Coronary artery (tissue), 2 donors: Measurements from ENCODE around the gene BCL2.

Experiments
- DNase-seq: peaks from one replicate; pipeline ENCODE4 v3.0.0-alpha.2; 2017; ENCODE audit warnings: low spot score
- H3K27ac ChIP-seq, 2 donors: fragments of 200-600 bp; sonication (generic); one replicate each; pipeline ENCODE4 v1.5.1; 2016 to 2019
- H3K4me3 ChIP-seq: fragments of 200-600 bp; sonication (generic); 2 replicates; pipeline ENCODE4 v1.5.1; 2016; ENCODE audit warnings: mild to moderate bottlenecking, moderate library complexity
- TF ChIP-seq, protein P1 (sequence below): fragments of 200-600 bp; sonication (generic); IDR thresholded peaks from one replicate; pipeline ENCODE4 v1.5.1; 2019; ENCODE audit warnings: antibody characterized with exemption

Gene BCL2

DNA sequence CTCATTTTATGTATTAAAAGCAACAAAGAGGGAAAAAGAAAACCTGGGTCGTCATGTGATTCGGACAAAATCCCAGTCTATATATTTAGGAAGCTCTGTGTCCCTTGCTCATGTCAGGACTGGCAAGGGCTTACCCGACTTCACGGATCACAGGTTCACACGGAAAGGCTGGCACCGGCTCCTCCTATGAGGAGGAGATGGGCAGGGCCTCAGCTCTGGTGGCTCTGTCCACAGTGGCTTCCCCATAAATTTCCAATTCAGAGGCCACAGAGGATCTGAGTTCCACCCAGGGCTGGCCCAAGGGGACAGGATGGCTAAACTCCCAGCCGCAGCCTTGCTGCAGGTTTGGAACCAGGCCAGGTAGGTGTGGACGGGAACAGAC is 186.8 kb downstream of the BCL2 start:
- Histone ChIP-seq H3K27ac (no peak overlapping the region), H3K4me3 (no peak overlapping the region)
- no peak for DNase-seq
- TF ChIP-seq, protein P1, sequence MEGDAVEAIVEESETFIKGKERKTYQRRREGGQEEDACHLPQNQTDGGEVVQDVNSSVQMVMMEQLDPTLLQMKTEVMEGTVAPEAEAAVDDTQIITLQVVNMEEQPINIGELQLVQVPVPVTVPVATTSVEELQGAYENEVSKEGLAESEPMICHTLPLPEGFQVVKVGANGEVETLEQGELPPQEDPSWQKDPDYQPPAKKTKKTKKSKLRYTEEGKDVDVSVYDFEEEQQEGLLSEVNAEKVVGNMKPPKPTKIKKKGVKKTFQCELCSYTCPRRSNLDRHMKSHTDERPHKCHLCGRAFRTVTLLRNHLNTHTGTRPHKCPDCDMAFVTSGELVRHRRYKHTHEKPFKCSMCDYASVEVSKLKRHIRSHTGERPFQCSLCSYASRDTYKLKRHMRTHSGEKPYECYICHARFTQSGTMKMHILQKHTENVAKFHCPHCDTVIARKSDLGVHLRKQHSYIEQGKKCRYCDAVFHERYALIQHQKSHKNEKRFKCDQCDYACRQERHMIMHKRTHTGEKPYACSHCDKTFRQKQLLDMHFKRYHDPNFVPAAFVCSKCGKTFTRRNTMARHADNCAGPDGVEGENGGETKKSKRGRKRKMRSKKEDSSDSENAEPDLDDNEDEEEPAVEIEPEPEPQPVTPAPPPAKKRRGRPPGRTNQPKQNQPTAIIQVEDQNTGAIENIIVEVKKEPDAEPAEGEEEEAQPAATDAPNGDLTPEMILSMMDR, result no peak

DNA sequence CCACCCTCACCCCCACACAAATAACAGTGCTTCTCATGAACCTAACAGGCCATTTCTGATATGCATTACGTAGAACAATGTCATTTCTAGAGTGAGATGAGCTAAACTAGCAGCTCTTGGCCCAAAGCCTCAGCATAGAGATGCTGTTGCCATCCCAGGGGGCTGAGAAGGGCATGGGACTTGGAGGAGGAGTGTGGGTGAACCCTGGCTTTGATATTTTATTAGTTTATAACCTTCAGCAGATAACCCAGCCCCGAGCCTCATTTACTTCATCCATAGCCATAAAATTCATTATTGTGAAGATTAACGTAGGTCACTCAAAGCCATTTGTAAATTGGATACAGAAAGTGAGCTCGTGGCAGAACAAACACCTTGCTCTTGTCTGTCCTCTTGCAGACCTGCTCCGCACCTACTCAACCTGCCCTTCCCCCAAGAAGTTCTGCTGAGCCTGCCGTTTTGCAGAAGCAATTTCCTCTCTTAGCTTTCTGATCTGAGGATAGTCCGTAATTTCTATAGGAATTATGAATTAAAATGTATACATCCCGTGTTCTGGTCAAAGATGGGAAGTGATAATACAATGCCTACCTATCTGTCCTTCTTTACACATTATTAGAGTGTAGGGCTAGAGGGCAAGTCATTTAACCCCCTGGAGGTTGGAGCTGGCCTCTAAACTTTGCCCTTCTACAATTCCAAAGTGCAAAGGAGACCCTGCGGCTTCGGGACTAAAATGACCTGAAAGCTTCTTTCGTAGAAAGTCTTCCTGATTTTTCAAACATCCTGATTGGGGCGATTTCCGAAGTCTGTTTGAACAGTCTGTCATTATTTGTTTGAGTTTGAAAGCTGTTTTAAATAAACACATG is 187.4 kb downstream of the BCL2 start:
- H3K27ac ChIP-seq, result peak overlapping the region; percentile 53 to 75
- no peak for DNase-seq
- H3K4me3 ChIP-seq, result no peak overlapping the region
- TF ChIP-seq, protein P1, result no peak

DNA sequence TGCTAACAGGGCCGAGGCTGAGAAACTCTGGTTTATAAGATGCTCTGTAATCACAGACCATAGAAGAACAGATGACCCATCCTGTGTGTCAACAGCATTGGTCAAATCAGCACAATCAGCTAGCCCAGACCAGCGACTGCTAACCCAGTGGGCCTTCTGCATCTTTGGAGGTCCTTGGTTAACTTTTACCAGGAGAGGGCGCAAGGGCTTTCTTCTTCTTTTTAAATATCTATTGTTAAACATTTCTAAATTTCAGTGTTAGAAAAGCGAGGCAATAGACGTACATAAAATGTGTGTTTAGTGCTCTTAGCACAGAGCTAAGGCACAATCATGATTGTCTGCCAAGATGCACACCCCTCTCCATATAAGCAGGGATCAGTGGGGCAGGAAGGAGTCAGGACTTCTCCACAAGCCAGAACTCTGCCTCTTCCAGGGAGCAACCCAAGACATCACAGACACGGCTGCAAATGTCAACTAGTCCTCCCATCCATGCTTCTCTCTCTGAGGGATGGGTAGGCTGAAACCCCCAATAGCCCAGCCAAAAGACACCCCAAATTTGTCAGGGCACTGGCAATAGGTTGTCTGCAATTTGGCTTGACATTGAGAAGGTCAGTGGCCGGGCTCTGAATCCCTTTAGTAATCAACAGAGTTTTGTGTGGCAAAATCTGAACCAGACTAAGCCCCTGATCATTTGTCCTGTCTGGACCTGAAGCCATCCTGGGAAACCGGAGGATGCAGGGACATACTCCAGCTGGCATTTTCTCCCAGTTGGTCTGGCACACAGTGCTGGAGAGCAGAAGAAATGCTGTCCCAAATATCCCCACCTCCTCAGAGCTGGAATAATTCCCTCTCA is 188.2 kb downstream of the BCL2 start:
- Histone ChIP-seq H3K27ac (peak overlapping the region; percentile 53 to 75), H3K4me3 (peak overlapping the region; percentile 40)
- DNase-seq, result no peak
- TF ChIP-seq, protein P1, result peak; percentile 62

DNA sequence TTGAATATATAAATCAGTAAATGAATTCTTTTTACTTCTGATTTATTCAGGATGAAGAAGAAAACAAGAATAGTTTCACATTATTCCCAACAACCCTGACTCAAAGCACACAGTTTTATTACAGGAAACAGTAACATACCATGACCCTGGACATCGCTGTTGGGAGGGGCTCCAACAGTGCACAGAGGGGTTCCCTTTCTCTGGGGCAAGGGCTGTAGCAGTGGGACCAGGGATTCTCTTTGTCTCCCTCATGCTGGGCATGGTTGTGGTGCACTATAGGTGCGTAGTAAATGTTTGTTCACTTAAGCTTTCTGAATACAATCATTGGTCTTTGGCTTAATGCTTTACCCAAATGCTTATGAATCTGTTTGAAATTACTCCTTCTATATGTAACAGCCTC is 189.4 kb downstream of the BCL2 start:
- no peak overlapping the region for H3K4me3 ChIP-seq
- TF ChIP-seq, protein P1, result no peak
- DNase-seq, result no peak
- H3K27ac ChIP-seq, result no peak overlapping the region

DNA sequence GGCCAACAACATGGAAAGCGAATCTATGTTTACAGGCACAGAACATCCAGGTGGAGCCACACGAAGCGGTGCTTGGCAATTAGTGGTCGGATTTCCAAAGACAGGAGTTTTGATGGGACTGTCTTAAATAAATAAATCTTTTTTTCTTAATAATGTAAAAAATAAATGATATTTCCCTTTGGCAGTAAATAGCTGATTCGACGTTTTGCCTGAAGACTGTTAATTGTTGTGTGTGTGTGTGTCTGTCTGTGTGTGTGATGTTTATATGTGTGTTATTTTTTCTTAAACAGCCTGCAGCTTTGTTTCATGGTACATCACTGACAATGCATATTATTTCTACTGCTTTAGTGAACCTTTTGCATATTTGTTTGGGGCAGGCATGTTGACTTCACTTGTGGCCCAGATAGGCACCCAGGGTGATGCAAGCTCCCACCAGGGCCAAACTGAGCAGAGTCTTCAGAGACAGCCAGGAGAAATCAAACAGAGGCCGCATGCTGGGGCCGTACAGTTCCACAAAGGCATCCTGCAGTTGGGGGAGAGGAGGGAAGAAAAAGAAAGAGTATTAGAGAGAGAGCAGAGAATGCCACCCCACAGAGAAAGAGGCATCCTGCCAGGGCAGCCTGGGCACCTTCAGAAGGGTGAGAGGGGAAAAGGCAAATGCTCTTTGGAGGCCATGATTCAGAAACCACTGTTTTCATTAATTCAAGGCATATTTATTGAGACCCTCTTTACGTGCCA is 191.2 kb downstream of the BCL2 start:
- H3K27ac ChIP-seq, result no peak overlapping the region

More for the DNA sequence above, 191.2 kb downstream of the BCL2 start:
- DNase-seq, result no peak
- H3K4me3 ChIP-seq, result no peak overlapping the region
- TF ChIP-seq, protein P1, result no peak
